Measurements from ENCODE around the gene SMIM5. TPM values are rescaled to one million over a fixed set of nuclear protein-coding genes. Genes with fewer than 3 reads are reported as not detected.

The SMIM5 gene
- total and polyA plus RNA-seq, 9 of the 15 experiments (the other 6 are each of a cell fraction or from before 2014, with no cell fraction given): 0.08 TPM; not detected in 8

- no peaks in the 10 kb centered on the region for H3K9me3 ChIP-seq (replicated peaks; ENCODE audit: control insufficient read depth, insufficient read depth, low read depth, low read length)
- POLR2A ChIA-PET: interaction anchor here (1.5 to 2.6 kb wide), 4 partner anchors 10 to 106 kb away, joined by 3 to 12 read pairs (median 8); partner anchors contain the start of gene SMIM5
- peak overlapping the region; percentile 85 for H3K4me3 ChIP-seq
- no peaks in the 10 kb centered on the region; the same call in 1 of the 2 replicates for H4K20me1 ChIP-seq (replicated peaks; ENCODE audit: control insufficient read depth, insufficient read depth, low read length)
- no peaks in the 10 kb centered on the region for H3K9me1 ChIP-seq (ENCODE audit: control insufficient read depth, insufficient read depth, low read length)
- peaks cover 3 to 13% of the 10 kb centered on the region in 2 experiments; a peak in 4 of 5 replicates for H3K4me1 ChIP-seq (replicated peaks in 1 of 2; ENCODE audit: control insufficient read depth in 2 of 2, insufficient read depth in 2 of 2, low read length in 2 of 2)
- peaks cover 65% of the 10 kb centered on the region for H3K79me2 ChIP-seq (ENCODE audit: control insufficient read depth, insufficient read depth, low read length)
- no peak for ATAC-seq
- intact Hi-C loops (cut with micrococcal nuclease) (no loop called here), in situ Hi-C loops (cut with MboI) (no loop called here)
- peak overlapping the region; percentile 69 for H2AFZ ChIP-seq (ENCODE audit: low read depth, low read length)
- H3K27me3 ChIP-seq (ENCODE audit: control insufficient read depth in 2 of 2, insufficient read depth in 2 of 2, low read length in 2 of 2): no peaks in the 10 kb centered on the region
- peak overlapping the region; percentile 85 to 99; a peak in 3 of 4 replicates for H3K9ac ChIP-seq (ENCODE audit: insufficient read depth in 1 of 2, low read depth in 2 of 2, low read length in 2 of 2)
- H3K36me3 ChIP-seq (ENCODE audit: control insufficient read depth, insufficient read depth, low read length): peaks cover 57% of the 10 kb centered on the region
- FAIRE-seq: peak; percentile 61
- H3K4me2 ChIP-seq (ENCODE audit: insufficient read depth, low read length): peak overlapping the region; percentile 95
- no peak for DNase-seq (ENCODE audit: extremely low read depth in 1 of 4, low spot score in 3 of 4)
- 1% methylated on average over 4 of the region's 4 CpGs for WGBS (ENCODE audit: insufficient coverage, low coverage, missing lambda C conversion rate)
- no peak for TF ChIP-seq MAFK (IDR thresholded peaks at IDR 0.05; ENCODE audit: low read length)
- no peak for TF ChIP-seq HMGN3 (IDR thresholded peaks at IDR 0.05; ENCODE audit: borderline replicate concordance, extremely low read depth, insufficient read length, low read depth, low read length)
- no peak for TF ChIP-seq FOXK1 (CRISPR knock-in tag; IDR thresholded peaks at IDR 0.05; ENCODE audit: borderline replicate concordance)
- no peak for TF ChIP-seq DDX20 (tag; IDR thresholded peaks at IDR 0.05; ENCODE audit: low read depth)
- TF ChIP-seq HDAC2 (IDR thresholded peaks at IDR 0.05): no peak
- TF ChIP-seq SNIP1 (IDR thresholded peaks at IDR 0.05; ENCODE audit: low read depth): no peak
- TF ChIP-seq HMG20B (CRISPR knock-in tag; IDR thresholded peaks at IDR 0.05): no peak
- TF ChIP-seq BRCA1 (IDR thresholded peaks at IDR 0.05): no peak
- no peak for TF ChIP-seq BRCA1 (CRISPR knock-in tag; IDR thresholded peaks at IDR 0.05)
- TF ChIP-seq HNRNPUL1 (IDR thresholded peaks at IDR 0.05; ENCODE audit: low read length): no peak
- TF ChIP-seq, protein P1, sequence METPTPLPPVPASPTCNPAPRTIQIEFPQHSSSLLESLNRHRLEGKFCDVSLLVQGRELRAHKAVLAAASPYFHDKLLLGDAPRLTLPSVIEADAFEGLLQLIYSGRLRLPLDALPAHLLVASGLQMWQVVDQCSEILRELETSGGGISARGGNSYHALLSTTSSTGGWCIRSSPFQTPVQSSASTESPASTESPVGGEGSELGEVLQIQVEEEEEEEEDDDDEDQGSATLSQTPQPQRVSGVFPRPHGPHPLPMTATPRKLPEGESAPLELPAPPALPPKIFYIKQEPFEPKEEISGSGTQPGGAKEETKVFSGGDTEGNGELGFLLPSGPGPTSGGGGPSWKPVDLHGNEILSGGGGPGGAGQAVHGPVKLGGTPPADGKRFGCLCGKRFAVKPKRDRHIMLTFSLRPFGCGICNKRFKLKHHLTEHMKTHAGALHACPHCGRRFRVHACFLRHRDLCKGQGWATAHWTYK (CRISPR knock-in tag; IDR thresholded peaks at IDR 0.05): no peak
- TF ChIP-seq CXXC5 (CRISPR knock-in tag; IDR thresholded peaks at IDR 0.05): no peak
- no peak for TF ChIP-seq ZNF785 (CRISPR knock-in tag; IDR thresholded peaks at IDR 0.05)
- TF ChIP-seq TRIM24 (IDR thresholded peaks at IDR 0.05): no peak
- no TSS peak for BruUV-seq (replicated peaks)
- CTCF ChIA-PET (ENCODE audit: low intra/inter-chr PET ratio): no interaction called here
- H3K27ac ChIP-seq (ENCODE audit: extremely low read depth, low read depth, low read length): peak overlapping the region; percentile 81
Measured at GRCh38 chr17:75667825-75668224, 34.6 kb downstream of the SMIM5 start.
